ENCODE measurements around the gene DDX17. TPM values are rescaled to one million over a fixed set of nuclear protein-coding genes. Genes with fewer than 3 reads are reported as not detected.
A peak's percentile ranks its signal among the peaks of the same experiment; 100 is the strongest.

Gene DDX17
- total RNA-seq, 1 experiment from 2014 or later = 380 TPM

DNA sequence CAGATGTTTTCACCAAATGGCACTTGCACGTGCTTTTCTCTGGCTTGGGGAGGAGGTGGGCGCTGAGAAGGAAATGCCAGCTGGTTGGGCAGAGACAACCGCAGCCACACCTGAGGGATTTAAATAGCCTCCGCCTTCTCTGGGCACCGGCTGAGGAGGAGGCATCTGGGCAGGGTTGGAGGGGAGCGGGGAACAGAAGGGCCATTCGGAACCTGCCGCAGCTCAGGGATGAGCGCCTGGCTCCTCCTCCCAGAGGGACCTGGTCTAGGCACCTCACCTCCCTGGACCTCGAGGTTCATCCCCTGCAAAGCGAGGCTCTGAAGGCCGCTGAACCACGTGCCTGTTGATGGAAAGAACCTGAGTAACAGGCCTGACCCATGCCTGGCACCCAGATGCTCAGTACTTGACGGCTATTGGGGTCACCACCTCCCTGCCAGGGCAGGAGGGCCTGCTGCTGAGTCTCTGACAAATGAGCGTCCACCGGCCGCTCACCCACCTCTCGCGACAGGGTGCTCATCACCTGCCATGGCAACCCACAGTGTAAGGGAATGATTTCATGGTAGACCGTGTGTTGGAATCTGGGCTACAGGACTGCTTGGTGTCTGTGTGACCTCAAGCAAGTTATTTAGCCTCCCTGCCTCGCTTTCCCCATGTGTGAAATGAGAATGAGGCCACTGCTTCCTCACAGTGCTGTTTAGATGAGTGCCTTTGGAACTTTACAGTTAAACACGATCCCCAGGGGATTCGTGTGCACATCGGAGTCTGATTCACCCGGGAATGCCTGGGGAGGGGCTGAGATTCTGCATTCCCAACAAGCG lies 40.2 kb downstream of the DDX17 start:
- DNase-seq (ENCODE audit: low read depth) = no peak

DNA sequence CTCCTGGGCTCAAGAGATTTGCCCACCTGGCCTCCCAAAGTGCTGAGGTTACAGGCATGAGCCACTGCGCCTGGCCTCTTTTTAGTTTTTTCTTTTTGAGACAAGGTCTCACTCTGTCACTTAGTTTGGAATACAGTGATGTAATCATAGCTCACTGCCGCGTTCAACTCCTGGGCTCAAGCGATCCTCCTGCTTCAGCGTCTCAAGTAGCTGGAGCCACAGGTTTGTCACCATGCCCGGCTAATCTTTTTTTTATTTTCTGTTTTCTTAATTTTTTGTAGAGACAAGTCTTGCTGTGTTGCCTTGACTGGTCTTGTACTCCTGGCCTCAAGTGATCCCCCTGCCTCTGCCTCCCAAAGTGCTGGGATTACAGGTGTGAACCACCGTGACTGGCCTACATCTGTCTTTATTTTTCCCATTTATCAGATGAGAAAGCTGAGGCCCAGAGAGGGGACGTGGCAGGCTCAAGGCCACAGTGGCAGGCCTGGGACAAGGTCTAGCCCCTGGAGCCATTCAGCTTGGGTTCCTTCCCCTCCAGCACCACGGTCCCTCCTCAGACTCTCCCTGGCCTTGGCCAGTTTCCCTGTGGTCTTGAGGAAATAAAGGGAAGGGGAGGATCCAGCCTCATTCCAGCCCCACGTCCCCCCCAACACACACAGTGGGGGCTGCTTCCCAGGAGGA lies 41.0 kb downstream of the DDX17 start:
- DNase-seq (ENCODE audit: low read depth) = no peak

- no peak for DNase-seq (ENCODE audit: low read depth)
Measured at GRCh38 chr22:38462960-38463784, 42.9 kb downstream of the DDX17 start.

DNA sequence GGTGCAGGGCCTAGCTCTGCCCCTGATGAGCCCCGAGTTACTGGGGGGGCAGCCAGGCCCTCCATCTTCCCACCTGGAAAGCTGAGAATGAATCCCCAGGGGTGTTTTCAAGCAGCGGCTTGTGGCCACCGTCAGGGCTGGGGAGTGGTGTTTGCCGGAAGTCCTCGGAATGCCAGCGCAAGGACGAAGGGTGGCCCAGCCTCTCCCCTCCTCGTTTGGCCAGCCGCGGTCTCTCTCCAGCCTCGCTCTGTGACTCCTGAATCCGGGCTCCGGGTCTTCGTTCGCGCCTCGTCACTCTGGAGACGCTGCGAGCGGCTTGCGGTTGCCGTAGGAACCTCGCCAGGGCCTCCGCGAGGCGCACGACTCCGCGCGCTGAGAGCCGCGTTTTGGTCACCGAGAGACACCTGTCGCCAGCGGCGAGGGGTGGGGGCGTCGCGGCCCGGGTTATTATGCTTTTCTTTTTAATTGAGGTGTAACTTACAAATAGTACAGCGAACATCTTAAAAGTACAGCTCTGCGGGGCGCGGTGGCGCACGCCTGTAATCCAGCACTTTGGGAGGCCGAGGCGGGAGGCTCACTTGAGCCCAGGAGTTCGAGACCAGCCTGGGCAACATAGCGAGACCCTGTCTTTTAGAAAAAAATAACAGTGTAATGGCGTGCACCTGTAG lies 44.6 kb downstream of the DDX17 start:
- DNase-seq (ENCODE audit: low read depth) = peak; percentile 85

DNA sequence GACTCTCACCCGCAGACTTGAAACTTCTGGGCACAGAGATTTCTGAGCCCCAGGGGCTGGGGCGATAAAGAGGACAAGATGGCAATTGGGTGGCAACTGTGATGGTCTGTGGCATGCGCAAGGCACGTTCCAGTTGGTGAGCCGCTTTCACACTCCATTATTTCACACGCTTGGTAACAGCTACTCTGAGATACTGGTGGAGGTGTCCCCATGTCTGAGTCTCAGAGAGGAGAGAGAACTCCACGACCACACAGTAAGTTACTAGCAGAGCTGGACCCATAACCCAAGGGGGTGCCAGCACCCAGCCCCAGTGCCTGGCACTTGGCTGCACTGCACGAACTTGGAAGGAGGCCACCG lies 45.1 kb downstream of the DDX17 start:
- DNase-seq (ENCODE audit: low read depth) = no peak

DNA sequence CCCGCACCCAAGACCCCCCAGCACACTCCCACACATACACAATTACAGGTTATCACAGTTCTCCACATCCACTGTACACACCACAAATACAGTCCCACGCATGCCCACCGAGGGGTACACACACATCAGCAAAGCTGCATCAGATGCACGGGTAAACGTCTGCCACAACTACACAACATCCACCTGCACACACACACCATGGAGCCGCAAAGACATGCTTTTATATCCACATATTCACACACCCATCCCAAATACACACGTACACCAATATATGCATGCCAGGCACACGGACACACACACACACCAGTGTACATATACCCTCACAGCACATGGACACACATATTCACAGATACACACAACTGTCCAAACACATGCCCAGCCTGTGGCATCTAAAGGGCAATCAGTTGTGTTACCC lies 45.7 kb downstream of the DDX17 start:
- no peak for DNase-seq (ENCODE audit: low read depth)

- DNase-seq (ENCODE audit: low read depth) = no peak
Measured at GRCh38 chr22:38456841-38457699, 49.0 kb downstream of the DDX17 start.

- DNase-seq (ENCODE audit: low read depth) = no peak
Measured at GRCh38 chr22:38456272-38456835, 49.8 kb downstream of the DDX17 start.

GRCh38 chr22:38455530-38456271 lies 50.4 kb downstream of the DDX17 start:
- DNase-seq (ENCODE audit: low read depth) = no peak

- no peak for DNase-seq (ENCODE audit: low read depth)
Measured at GRCh38 chr22:38455076-38455529, 51.0 kb downstream of the DDX17 start, which contains the start of gene KCNJ4. TSS of gene KCNJ4 (minus strand) at chr22:38455199. CDS start at chr22:38428132, 27,067 bp downstream.

- no peak for DNase-seq (ENCODE audit: low read depth)
Measured at GRCh38 chr22:38454353-38455075, 51.6 kb downstream of the DDX17 start.

GRCh38 chr22:38453996-38454352 lies 52.1 kb downstream of the DDX17 start:
- DNase-seq (ENCODE audit: low read depth) = no peak

- DNase-seq (ENCODE audit: low read depth) = no peak
Measured at GRCh38 chr22:38453066-38453672, 52.9 kb downstream of the DDX17 start.

GRCh38 chr22:38452373-38453065 lies 53.6 kb downstream of the DDX17 start:
- peak; percentile 42 for DNase-seq (ENCODE audit: low read depth)

GRCh38 chr22:38451864-38452263 lies 54.2 kb downstream of the DDX17 start:
- DNase-seq (ENCODE audit: low read depth) = no peak

GRCh38 chr22:38451404-38451803 lies 54.7 kb downstream of the DDX17 start:
- DNase-seq (ENCODE audit: low read depth) = no peak

- DNase-seq (ENCODE audit: low read depth) = no peak
Measured at GRCh38 chr22:38450234-38450797, 55.8 kb downstream of the DDX17 start.

- DNase-seq (ENCODE audit: low read depth) = no peak
Measured at GRCh38 chr22:38449776-38450175, 56.3 kb downstream of the DDX17 start.
